Psoas muscle (tissue), 8 donors: ENCODE measurements around the gene PRMT9. TPM values are rescaled to one million over a fixed set of nuclear protein-coding genes. Genes with fewer than 3 reads are reported as not detected.

Experiments
- ATAC-seq, 4 donors: fragments of 200-7000 bp; cut with Tn5 transposase; one replicate each; pipeline ENCODE4 v1.9.1; 2020; ENCODE audit warnings: moderate library complexity in 3 of 4, mild to moderate bottlenecking in 2 of 4
- DNase-seq, 2 donors: peaks; one replicate each; pipeline ENCODE4 v3.0.0-alpha.2; 2020
- H3K27ac ChIP-seq: fragments of 200-600 bp; one replicate; pipeline ENCODE4 v1.8.0; 2022
- H3K27me3 ChIP-seq, 3 donors: fragments of 200-600 bp in 1 of 3; one replicate each; pipeline versions ENCODE4 v1.6.1 to v1.8.0; 2013 to 2022; ENCODE audit warnings: low read length in 2 of 3, mild to moderate bottlenecking in 2 of 3, moderate library complexity in 1 of 3; ENCODE audit not compliant: insufficient read depth in 3 of 3
- H3K36me3 ChIP-seq, 2 donors: fragments of 200-600 bp in 1 of 2; one replicate each; pipeline versions ENCODE4 v1.6.1 to v1.8.0; 2013 to 2022; ENCODE audit warnings: low read depth in 1 of 2, mild to moderate bottlenecking in 1 of 2, moderate library complexity in 1 of 2; ENCODE audit not compliant: insufficient read depth in 1 of 2
- H3K4me1 ChIP-seq: fragments of 200-600 bp; one replicate; pipeline ENCODE4 v1.8.0; 2022
- H3K4me3 ChIP-seq: fragments of 200-600 bp; one replicate; pipeline ENCODE4 v1.8.0; 2022; ENCODE audit warnings: mild to moderate bottlenecking
- H3K9me3 ChIP-seq: fragments of 200-600 bp; one replicate; pipeline ENCODE4 v1.8.0; 2022
- WGBS, 3 donors: extraction: QIAGEN DNeasy Blood & Tissue Kit; methylation state at CpG; one replicate each; pipeline versions ENCODE4 v1.1.6 to v1.1.7; 2013; 5-methylcytosine and 5-hydroxymethylcytosine counted together
- intact Hi-C, 2 donors: fragments of 100-400 bp; cut with DNase I; formaldehyde crosslinking; loops; one replicate each; pipeline versions ENCODE4 v1.11.0 to v1.14.2; 2022
- polyA plus RNA-seq, 3 donors: library from polyadenylated mRNA; stranded (reverse); fragments of 200-250 nt; gene quantifications; one replicate each; pipeline ENCODE4 v1.2.3, GENCODE V29; 2013
- total RNA-seq, 4 donors: library from RNA; stranded (reverse); fragmentation: NEBNext Ultra II Directional in 2 of 4; extraction: Animal tissue kit (Norgen Biotek cat#: 25700) in 2 of 4; gene quantifications; one replicate each; pipeline versions ENCODE4 v1.2.1 to v1.2.4, GENCODE V29; 2021 to 2023
- TF ChIP-seq, protein P1 (sequence below): fragments of 200-600 bp; IDR thresholded peaks from one replicate; pipeline ENCODE4 v1.8.0; 2022; ENCODE audit warnings: antibody characterized with exemption
- donor health status: healthy with polysubstance abuse.
- donor health status: DM: no; HTN: no; CAD: no; lungs with moderate emphysema.
- donor health status: Bipolar disorder and iron deficiency.
- donor health status: healthy.
- donor health status: DM: yes; HTN: yes; CAD: no.
- donor health status: DM: no; HTN: no; CAD: no.
- donor health status: DM: no; HTN: no; CAD: no.
- donor health status: DM: yes; HTN: yes; CAD: no.

PRMT9 gene
- total and polyA plus RNA-seq, 7 donors, result 1.8 to 5.8 (median 4.3) TPM

DNA sequence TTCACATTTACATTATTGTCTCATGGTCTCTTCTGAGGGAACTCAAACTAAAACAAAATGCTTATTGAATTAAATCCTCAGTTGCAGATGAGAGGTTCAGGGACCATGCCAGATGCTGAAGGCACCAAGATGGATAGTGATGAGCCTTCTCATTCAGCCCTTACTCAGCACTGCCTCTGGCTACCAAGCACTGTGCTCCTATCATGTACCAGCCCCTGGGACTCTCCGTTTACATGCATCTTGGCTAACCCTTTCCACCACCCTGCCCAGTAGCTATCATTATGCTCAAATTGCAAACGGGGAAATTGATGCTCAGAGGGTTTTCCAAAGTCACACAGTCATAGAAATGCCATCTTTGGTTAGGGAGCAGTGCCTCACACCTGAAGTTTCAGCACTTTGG lies 89.4 kb downstream of the PRMT9 start:
- Histone ChIP-seq H3K4me3 (no peak overlapping the region), H3K27ac (no peak overlapping the region), H3K4me1 (no peaks in the 10 kb centered on the region), H3K36me3 (no peaks in the 10 kb centered on the region), H3K9me3 (no peaks in the 10 kb centered on the region), H3K27me3 (no peaks in the 10 kb centered on the region)
- no peak for DNase-seq
- ATAC-seq, result no peak
- TF ChIP-seq, protein P1, sequence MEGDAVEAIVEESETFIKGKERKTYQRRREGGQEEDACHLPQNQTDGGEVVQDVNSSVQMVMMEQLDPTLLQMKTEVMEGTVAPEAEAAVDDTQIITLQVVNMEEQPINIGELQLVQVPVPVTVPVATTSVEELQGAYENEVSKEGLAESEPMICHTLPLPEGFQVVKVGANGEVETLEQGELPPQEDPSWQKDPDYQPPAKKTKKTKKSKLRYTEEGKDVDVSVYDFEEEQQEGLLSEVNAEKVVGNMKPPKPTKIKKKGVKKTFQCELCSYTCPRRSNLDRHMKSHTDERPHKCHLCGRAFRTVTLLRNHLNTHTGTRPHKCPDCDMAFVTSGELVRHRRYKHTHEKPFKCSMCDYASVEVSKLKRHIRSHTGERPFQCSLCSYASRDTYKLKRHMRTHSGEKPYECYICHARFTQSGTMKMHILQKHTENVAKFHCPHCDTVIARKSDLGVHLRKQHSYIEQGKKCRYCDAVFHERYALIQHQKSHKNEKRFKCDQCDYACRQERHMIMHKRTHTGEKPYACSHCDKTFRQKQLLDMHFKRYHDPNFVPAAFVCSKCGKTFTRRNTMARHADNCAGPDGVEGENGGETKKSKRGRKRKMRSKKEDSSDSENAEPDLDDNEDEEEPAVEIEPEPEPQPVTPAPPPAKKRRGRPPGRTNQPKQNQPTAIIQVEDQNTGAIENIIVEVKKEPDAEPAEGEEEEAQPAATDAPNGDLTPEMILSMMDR, result no peak
- intact Hi-C loops, result no loop called here
- WGBS, 3 donors, result 29 to 70% (median 42%) methylated on average over 2 of the region's 2 CpGs

DNA sequence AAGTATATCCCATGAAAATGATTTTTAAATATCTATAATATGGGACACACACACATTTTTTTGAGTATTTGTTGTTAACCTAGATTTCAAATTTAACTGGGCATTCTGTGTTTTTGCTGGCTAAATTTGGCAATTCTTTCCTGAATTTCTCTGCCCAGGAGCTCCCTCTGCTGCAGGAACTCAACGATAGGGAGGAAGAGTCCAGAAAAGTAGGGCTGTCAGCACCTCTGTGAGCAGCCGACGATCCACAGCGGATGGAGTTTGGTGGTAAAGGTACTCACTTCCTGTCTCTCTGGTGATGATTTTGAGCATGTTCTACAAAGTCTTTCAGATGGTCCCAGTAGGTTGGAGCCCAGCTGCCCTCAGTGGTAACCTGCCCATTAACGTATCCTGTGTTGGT lies 89.9 kb downstream of the PRMT9 start:
- DNase-seq (no peak), ATAC-seq (no peak)
- no peaks in the 10 kb centered on the region for H3K36me3 ChIP-seq
- H3K4me3 ChIP-seq, result no peak overlapping the region
- no peaks in the 10 kb centered on the region for H3K4me1 ChIP-seq
- H3K9me3 ChIP-seq, result no peaks in the 10 kb centered on the region
- 49 to 66% (median 51%) methylated on average over 5 of the region's 5 CpGs for WGBS, 3 donors
- TF ChIP-seq, protein P1, result no peak
- intact Hi-C loops, result no loop called here
- H3K27ac ChIP-seq, result no peak overlapping the region
- H3K27me3 ChIP-seq, result no peaks in the 10 kb centered on the region

DNA sequence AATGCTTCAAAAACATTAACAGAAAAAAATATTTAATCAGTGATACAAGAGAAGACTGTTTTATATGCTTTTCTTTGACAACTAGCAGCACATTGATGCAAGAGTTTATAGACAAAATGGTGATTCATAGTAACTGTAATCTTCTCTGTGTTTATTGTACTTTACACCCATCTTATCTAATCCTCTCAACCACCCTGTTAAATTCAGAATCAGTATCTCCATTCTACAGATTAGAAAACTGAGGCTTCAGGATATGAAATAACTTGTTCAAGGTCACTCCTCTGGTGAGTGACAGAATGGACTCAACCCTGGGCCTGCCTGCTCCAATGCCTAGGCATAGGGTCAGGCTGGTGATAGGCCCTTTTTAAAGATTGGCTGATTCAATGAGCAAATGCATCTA lies 92.9 kb downstream of the PRMT9 start:
- DNase-seq (no peak), ATAC-seq (no peak)
- Histone ChIP-seq H3K27me3 (no peaks in the 10 kb centered on the region), H3K27ac (no peak overlapping the region), H3K4me3 (no peak overlapping the region), H3K4me1 (no peaks in the 10 kb centered on the region), H3K36me3 (no peaks in the 10 kb centered on the region), H3K9me3 (no peaks in the 10 kb centered on the region)
- TF ChIP-seq, protein P1, result no peak
- intact Hi-C loops, result loop anchor here in 1 of 2 donors (2.0 kb wide), 1 partner anchor 72 kb away; no protein-coding TSS in a partner anchor

DNA sequence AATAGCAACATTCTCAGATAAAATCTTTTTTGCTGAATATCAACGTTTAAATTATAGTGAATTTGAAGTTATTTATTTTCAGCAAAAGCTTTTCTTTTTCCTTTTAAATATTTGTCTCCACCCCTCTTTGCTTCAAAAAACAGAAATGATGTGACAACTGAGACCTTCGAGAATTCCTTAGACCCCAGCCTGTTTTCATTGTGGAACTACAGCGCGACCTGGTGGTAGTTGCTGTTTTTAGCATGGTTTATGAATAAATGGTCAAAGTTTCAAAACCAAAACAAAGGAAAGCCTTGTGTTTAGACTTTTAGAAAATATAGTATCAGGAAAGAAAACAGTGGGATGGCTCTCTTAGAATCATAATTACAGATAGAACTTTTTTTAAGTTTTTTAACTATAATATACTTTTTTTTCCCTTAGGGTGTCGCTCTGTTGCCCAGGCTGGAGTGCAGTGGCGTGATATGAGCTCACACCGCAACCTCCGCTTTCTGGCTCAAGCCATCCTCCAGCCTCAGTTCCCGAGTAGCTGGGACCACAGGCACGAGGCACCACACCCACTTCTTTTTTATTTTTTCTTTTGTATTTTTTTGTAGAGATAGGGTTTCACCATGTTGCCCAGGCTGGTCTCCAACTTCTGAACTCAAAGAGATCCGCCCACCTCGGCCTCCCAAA lies 93.6 kb downstream of the PRMT9 start:
- TF ChIP-seq, protein P1, result peak; percentile 58
- Histone ChIP-seq H3K4me1 (no peaks in the 10 kb centered on the region), H3K27ac (no peak overlapping the region), H3K27me3 (no peaks in the 10 kb centered on the region), H3K9me3 (no peaks in the 10 kb centered on the region), H3K4me3 (no peak overlapping the region), H3K36me3 (no peaks in the 10 kb centered on the region)
- 41 to 47% (median 45%) methylated on average over 12 of the region's 12 CpGs for WGBS, 3 donors
- ATAC-seq, result no peak
- intact Hi-C loops, result loop anchor here in 1 of 2 donors (2.0 kb wide), 1 partner anchor 72 kb away; no protein-coding TSS in a partner anchor
- peak; percentile 23 to 52 for DNase-seq

DNA sequence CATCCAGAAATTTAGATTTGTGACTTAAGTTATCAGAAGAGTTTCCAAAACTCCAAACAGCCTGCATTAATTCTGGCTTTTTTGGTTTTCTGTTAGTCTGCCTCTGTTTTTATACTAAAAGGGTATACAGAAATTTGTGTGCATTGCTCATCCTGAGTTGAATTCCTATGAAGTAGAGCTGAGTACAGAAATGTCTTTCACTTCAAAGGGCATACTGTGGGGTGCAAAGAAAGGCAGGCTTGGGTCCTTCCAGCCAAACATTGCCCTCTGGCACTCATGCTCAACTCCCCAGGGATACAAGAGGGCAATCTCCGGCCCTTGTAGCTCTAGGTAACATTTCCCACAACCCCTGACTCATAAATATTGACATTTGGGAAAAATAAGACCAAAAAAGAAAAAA lies 94.4 kb downstream of the PRMT9 start:
- Histone ChIP-seq H3K4me1 (no peaks in the 10 kb centered on the region), H3K27ac (no peak overlapping the region), H3K36me3 (no peaks in the 10 kb centered on the region), H3K9me3 (no peaks in the 10 kb centered on the region), H3K27me3 (no peaks in the 10 kb centered on the region), H3K4me3 (no peak overlapping the region)
- 46 to 57% (median 57%) methylated on average over 1 of the region's 1 CpG for WGBS, 3 donors
- DNase-seq, result no peak
- no peak for ATAC-seq
- intact Hi-C loops, result loop anchor here (5.0 to 10.0 kb wide), 3 partner anchors 425 to 477 kb away; no protein-coding TSS in a partner anchor
- TF ChIP-seq, protein P1, result no peak
